HG03457 (cell line): ENCODE results near the gene RAB39A.
A peak's percentile ranks its signal among the peaks of the same experiment; 100 is the strongest.
"Not testable (repeated sequence)": the region's sequence is repeated elsewhere in the genome, so short reads cannot be mapped to it uniquely, and the experiment has no call there.

Experiments used
- ATAC-seq: cut with Tn5 transposase; IDR thresholded peaks from one replicate; pipeline ENCODE4 v1.9.1; 2021; ENCODE audit warnings: moderate number of reproducible peaks; ENCODE audit not compliant: unreplicated experiment

RAB39A gene

GRCh38 chr11:107928046-107928766, at the start of gene RAB39A:
RAB39A (plus strand) TSS chr11:107928448; CDS start chr11:107928569, 121 bp downstream.
- ATAC-seq: peak; percentile 96

- not testable (repeated sequence) for ATAC-seq
Measured at GRCh38 chr11:107881471-107881870, 46.8 kb upstream of the RAB39A start.

- ATAC-seq: no peak
Measured at GRCh38 chr11:107882095-107882820, 46.0 kb upstream of the RAB39A start.

GRCh38 chr11:107898270-107898669, 30.0 kb upstream of the RAB39A start:
- ATAC-seq: no peak

GRCh38 chr11:107908211-107908610, 20.0 kb upstream of the RAB39A start:
- ATAC-seq: no peak

- not testable (repeated sequence) for ATAC-seq
Measured at GRCh38 chr11:107912415-107912814, 15.8 kb upstream of the RAB39A start.

GRCh38 chr11:107915229-107915628, 13.0 kb upstream of the RAB39A start:
- ATAC-seq: no peak

- ATAC-seq: no peak
Measured at GRCh38 chr11:107916671-107917241, 11.5 kb upstream of the RAB39A start.

- no peak for ATAC-seq
Measured at GRCh38 chr11:107921997-107922396, 6.3 kb upstream of the RAB39A start.

GRCh38 chr11:107923519-107923918, 4.7 kb upstream of the RAB39A start:
- not testable (repeated sequence) for ATAC-seq

GRCh38 chr11:107924306-107924705, 3.9 kb upstream of the RAB39A start:
- no peak for ATAC-seq

GRCh38 chr11:107927559-107927958, 689 bp upstream of the RAB39A start:
- no peak for ATAC-seq

- no peak for ATAC-seq
Measured at GRCh38 chr11:107928767-107929507, 689 bp downstream of the RAB39A start.

- no peak for ATAC-seq
Measured at GRCh38 chr11:107929611-107930200, 1.5 kb downstream of the RAB39A start.

- no peak for ATAC-seq
Measured at GRCh38 chr11:107931206-107931605, 3.0 kb downstream of the RAB39A start.

GRCh38 chr11:107947904-107948303, 19.7 kb downstream of the RAB39A start:
- no peak for ATAC-seq

- ATAC-seq: not testable (repeated sequence)
Measured at GRCh38 chr11:107948328-107948727, 20.1 kb downstream of the RAB39A start.

- ATAC-seq: no peak
Measured at GRCh38 chr11:107951155-107951554, 22.9 kb downstream of the RAB39A start.

- ATAC-seq: no peak
Measured at GRCh38 chr11:107953446-107953845, 25.2 kb downstream of the RAB39A start.

GRCh38 chr11:107956543-107956942, 28.3 kb downstream of the RAB39A start:
- no peak for ATAC-seq

- ATAC-seq: no peak
Measured at GRCh38 chr11:107957109-107957588, 28.9 kb downstream of the RAB39A start.
